IMR-90 (cell line): ENCODE measurements around the gene TMPRSS6.

ENCODE experiments used
- ELK1 ChIP-seq: fragments of 150-350 bp; IDR thresholded peaks from 2 replicates; pipeline ENCODE4 v1.6.1; 2016; ENCODE audit warnings: low read depth, mild to moderate bottlenecking, low read length, moderate library complexity, borderline replicate concordance
- MAFK ChIP-seq: IDR thresholded peaks from 2 replicates; pipeline ENCODE4 v1.6.1; 2012; ENCODE audit warnings: low read depth, low read length, improper control_type of control experiment
- MAZ ChIP-seq: IDR thresholded peaks from 2 replicates; pipeline ENCODE4 v1.6.1; 2012; ENCODE audit warnings: low read depth, mild to moderate bottlenecking, low read length, improper control_type of control experiment, moderate library complexity, borderline replicate concordance
- MXI1 ChIP-seq: IDR thresholded peaks from 2 replicates; pipeline ENCODE4 v1.6.1; 2012; ENCODE audit warnings: low read depth, mild to moderate bottlenecking, low read length, moderate library complexity, borderline replicate concordance
- POLR2A ChIP-seq: IDR thresholded peaks from 2 replicates; pipeline ENCODE4 v1.6.1; 2012; ENCODE audit warnings: mild to moderate bottlenecking, low read depth, low read length
- RCOR1 ChIP-seq: IDR thresholded peaks from 2 replicates; pipeline ENCODE4 v1.6.1; 2012; ENCODE audit warnings: mild to moderate bottlenecking, low read length, improper control_type of control experiment; ENCODE audit not compliant: insufficient replicate concordance
- SMC3 ChIP-seq: fragments of 150-350 bp; IDR thresholded peaks from 2 replicates; pipeline ENCODE4 v1.6.1; 2016; ENCODE audit warnings: low read depth, mild to moderate bottlenecking, antibody characterized with exemption, low read length, moderate library complexity
- TF ChIP-seq, protein P1 (sequence below): conservative IDR thresholded peaks from 2 replicates; pipeline ENCODE4 v1.5.1; 2012; ENCODE audit warnings: mild to moderate bottlenecking, low read depth, low read length, improper control_type of control experiment

DNA sequence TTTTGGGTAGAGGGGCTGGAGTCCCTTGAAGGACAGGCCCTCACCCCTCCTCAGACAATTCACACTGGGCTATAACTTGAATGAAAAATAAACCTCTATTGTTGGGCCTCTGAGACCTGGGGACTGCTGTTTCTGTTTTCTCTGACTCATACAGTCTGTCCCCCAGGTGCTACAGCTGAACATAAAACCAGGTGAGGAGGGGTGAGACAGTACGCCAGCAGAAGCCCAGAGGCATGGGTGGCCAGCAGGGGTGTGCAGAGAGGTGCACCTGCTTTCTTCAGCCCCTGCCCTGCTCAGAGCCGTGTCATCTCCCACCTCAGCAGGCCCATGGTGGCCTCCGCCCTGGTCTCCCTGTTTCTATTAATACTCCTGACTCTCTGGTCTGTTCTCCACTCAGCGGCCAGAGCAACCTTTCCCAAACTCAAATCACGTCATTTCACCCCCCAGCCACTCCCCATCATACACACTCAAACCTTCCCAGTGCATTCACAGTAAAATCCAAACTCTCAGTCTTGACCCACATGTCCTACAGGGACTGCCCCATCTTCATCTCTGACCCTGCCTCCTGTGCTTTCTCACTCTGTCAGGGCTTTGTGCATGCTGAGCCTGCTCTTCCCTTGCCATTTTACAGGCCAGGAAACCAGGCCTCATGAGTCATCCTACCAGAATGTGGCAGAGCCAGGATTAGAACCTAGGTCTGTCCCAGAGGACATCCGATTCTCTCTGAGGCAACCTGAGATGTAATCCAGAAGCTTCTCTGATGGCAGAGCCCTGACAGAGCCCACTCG, 45.6 kb upstream of the TMPRSS6 start:
- TF ChIP-seq, protein P1, sequence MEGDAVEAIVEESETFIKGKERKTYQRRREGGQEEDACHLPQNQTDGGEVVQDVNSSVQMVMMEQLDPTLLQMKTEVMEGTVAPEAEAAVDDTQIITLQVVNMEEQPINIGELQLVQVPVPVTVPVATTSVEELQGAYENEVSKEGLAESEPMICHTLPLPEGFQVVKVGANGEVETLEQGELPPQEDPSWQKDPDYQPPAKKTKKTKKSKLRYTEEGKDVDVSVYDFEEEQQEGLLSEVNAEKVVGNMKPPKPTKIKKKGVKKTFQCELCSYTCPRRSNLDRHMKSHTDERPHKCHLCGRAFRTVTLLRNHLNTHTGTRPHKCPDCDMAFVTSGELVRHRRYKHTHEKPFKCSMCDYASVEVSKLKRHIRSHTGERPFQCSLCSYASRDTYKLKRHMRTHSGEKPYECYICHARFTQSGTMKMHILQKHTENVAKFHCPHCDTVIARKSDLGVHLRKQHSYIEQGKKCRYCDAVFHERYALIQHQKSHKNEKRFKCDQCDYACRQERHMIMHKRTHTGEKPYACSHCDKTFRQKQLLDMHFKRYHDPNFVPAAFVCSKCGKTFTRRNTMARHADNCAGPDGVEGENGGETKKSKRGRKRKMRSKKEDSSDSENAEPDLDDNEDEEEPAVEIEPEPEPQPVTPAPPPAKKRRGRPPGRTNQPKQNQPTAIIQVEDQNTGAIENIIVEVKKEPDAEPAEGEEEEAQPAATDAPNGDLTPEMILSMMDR = no peak
- TF ChIP-seq RCOR1 (no peak), ELK1 (no peak), POLR2A (no peak), MAZ (no peak), SMC3 (no peak), MXI1 (no peak), MAFK (no peak)
